Neutrophil (primary cell): ENCODE data around the gene TNFSF13.

Source experiments
- H3K27ac ChIP-seq: fragments of 200-600 bp; sonication (generic); 2 replicates; pipeline ENCODE4 v1.5.1; 2016; ENCODE audit warnings: mild to moderate bottlenecking, moderate library complexity
- H3K27me3 ChIP-seq: fragments of 200-600 bp; sonication (generic); 2 replicates; pipeline ENCODE4 v1.6.0; 2016; ENCODE audit warnings: mild to moderate bottlenecking
- H3K36me3 ChIP-seq: fragments of 200-600 bp; sonication (generic); 2 replicates; pipeline ENCODE4 v1.5.1; 2017
- H3K4me1 ChIP-seq, 2 experiments: fragments of 200-600 bp in 1 of 2; sonication (generic) in 1 of 2; 1 replicate in 1 of 2; 2 replicates in 1 of 2; pipeline versions ENCODE4 v1.5.1 to v1.6.1; 2013 to 2016; ENCODE audit warnings: low read depth in 1 of 2, low read length in 1 of 2, mild to moderate bottlenecking in 1 of 2, moderate library complexity in 1 of 2; ENCODE audit not compliant: control insufficient read depth in 1 of 2, insufficient read depth in 1 of 2
- H3K4me3 ChIP-seq, 2 experiments: fragments of 200-600 bp in 1 of 2; sonication (generic) in 1 of 2; 1 replicate in 1 of 2; 2 replicates in 1 of 2; pipeline ENCODE4 v1.5.1; 2013 to 2016; ENCODE audit warnings: low read depth in 1 of 2, low read length in 1 of 2, mild to moderate bottlenecking in 1 of 2, moderate library complexity in 1 of 2
- H3K9me3 ChIP-seq: fragments of 200-600 bp; sonication (generic); 2 replicates; pipeline ENCODE4 v1.5.1; 2016
- TF ChIP-seq, protein P1 (sequence below): fragments of 200-600 bp; sonication (generic); IDR thresholded peaks from 2 replicates; pipeline ENCODE4 v1.5.1; 2016; ENCODE audit warnings: antibody characterized with exemption

TNFSF13 gene

DNA sequence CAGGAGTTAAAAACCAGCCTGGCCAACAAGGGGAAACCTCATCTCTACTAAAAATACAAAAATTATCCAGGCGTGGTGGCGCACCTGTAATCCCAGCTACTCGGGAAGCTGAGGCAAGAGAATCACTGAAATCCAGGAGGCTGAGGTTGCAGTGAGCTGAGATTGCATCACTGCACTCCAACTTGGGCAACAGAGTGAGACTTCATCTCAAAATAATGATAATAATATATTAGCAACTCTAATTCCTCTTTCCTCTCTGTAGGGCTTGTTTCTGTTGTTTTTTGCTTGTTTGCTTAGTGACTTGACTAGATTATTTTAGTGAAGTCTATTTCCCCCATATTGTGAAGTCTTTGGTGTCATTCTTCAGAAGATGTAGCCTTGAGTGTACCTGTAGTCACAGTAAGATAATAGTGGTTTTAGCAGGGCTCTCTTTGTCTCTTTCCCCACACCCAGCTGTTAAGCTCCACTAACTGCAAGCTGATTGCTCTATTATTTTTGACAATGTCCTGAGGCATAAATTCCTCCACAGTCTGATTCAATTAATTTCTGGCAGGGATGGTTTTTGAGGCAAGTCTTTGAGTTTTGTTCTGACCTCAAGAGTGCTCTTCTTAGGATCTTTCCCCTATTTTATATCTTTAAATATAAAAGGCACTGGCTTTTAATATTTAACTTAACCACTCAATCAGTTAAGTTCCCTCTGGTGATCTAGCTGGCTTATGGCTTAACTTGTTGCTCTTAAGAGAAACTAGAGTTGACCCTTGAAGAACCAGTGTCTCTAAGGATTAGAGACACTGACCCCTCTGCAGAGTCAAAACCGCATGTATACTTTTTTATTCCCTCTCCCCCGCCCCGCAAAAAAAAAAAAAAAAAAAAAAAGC lies 28.3 kb upstream of the TNFSF13 start:
- Histone ChIP-seq H3K36me3 (no peaks in the 10 kb centered on the region), H3K27me3 (no peaks in the 10 kb centered on the region), H3K4me3 (no peak overlapping the region), H3K27ac (no peak overlapping the region), H3K9me3 (peaks cover 20% of the 10 kb centered on the region), H3K4me1 (no peaks in the 10 kb centered on the region)
- TF ChIP-seq, protein P1, sequence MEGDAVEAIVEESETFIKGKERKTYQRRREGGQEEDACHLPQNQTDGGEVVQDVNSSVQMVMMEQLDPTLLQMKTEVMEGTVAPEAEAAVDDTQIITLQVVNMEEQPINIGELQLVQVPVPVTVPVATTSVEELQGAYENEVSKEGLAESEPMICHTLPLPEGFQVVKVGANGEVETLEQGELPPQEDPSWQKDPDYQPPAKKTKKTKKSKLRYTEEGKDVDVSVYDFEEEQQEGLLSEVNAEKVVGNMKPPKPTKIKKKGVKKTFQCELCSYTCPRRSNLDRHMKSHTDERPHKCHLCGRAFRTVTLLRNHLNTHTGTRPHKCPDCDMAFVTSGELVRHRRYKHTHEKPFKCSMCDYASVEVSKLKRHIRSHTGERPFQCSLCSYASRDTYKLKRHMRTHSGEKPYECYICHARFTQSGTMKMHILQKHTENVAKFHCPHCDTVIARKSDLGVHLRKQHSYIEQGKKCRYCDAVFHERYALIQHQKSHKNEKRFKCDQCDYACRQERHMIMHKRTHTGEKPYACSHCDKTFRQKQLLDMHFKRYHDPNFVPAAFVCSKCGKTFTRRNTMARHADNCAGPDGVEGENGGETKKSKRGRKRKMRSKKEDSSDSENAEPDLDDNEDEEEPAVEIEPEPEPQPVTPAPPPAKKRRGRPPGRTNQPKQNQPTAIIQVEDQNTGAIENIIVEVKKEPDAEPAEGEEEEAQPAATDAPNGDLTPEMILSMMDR: no peak

GRCh38 chr17:7538050-7538449 lies 20.5 kb upstream of the TNFSF13 start:
- no peak overlapping the region for H3K27ac ChIP-seq
- no peak overlapping the region for H3K4me3 ChIP-seq
- H3K9me3 ChIP-seq: no peaks in the 10 kb centered on the region
- TF ChIP-seq, protein P1: no peak
- H3K4me1 ChIP-seq: no peaks in the 10 kb centered on the region
- H3K36me3 ChIP-seq: no peaks in the 10 kb centered on the region
- no peaks in the 10 kb centered on the region for H3K27me3 ChIP-seq

GRCh38 chr17:7538891-7539545 lies 19.5 kb upstream of the TNFSF13 start:
- H3K36me3 ChIP-seq: no peaks in the 10 kb centered on the region
- TF ChIP-seq, protein P1: no peak
- no peaks in the 10 kb centered on the region for H3K4me1 ChIP-seq
- no peak overlapping the region for H3K27ac ChIP-seq
- H3K9me3 ChIP-seq: no peaks in the 10 kb centered on the region
- no peak overlapping the region for H3K4me3 ChIP-seq
- H3K27me3 ChIP-seq: peaks cover 6% of the 10 kb centered on the region

- Histone ChIP-seq H3K27me3 (peaks cover 8% of the 10 kb centered on the region), H3K9me3 (no peaks in the 10 kb centered on the region), H3K4me1 (no peaks in the 10 kb centered on the region), H3K36me3 (no peaks in the 10 kb centered on the region), H3K27ac (no peak overlapping the region), H3K4me3 (no peak overlapping the region)
- TF ChIP-seq, protein P1: no peak
Measured at GRCh38 chr17:7541074-7541621, 17.4 kb upstream of the TNFSF13 start.

DNA sequence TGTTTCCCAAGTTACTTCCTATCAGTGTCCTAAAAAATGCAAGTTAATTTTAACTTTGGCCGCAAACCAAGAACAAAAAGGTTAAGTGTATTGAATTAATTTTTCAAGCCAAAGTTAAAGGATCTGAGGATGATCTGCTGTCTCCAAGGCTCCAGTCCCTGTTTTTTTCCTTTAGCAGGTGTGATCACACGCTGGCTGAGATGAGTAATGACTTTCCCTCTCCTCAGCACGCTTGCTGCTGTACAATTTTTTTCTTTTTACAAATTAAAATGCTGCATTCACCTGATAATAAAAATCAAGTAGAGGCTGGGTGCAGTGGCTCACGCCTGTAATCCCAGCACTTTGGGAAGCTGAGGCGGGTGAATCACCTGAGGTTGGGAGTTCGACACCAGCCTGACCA lies 13.6 kb upstream of the TNFSF13 start:
- TF ChIP-seq, protein P1: no peak
- Histone ChIP-seq H3K4me3 (no peak overlapping the region), H3K27me3 (peaks cover 36% of the 10 kb centered on the region), H3K4me1 (peaks cover 14 to 18% of the 10 kb centered on the region in 2 experiments), H3K27ac (no peak overlapping the region), H3K9me3 (no peaks in the 10 kb centered on the region), H3K36me3 (no peaks in the 10 kb centered on the region)
